Activated B cell treated with CpG ODN at 0.5 μM for 24 hours (primary cell): ENCODE data around the gene ZDHHC14. TPM values are rescaled to one million over a fixed set of nuclear protein-coding genes. Genes with fewer than 3 reads are reported as not detected.

ENCODE experiments used
- ATAC-seq: fragments of 200-7000 bp; cut with Tn5 transposase; one replicate; pipeline ENCODE4 v1.10.0; 2021; ENCODE audit warnings: low read depth, mild to moderate bottlenecking, moderate library complexity
- CTCF ChIA-PET: fragments of 350-600 bp; sonication (Branson Sonifier 250); formaldehyde crosslinking; loops from one replicate; lab custom pipeline; 2021; ENCODE audit warnings: antibody characterized with exemption; lab: Charles Lee
- POLR2A ChIA-PET: fragments of 350-600 bp; sonication (Branson Sonifier 250); formaldehyde crosslinking; loops from one replicate; lab custom pipeline; 2021; ENCODE audit warnings: antibody characterized with exemption; lab: Charles Lee
- DNase-seq: peaks from one replicate; pipeline ENCODE4 v3.0.0; 2022
- H3K27ac Mint-ChIP-seq: one replicate; pipeline ENCODE4 v1.8.0; 2020; ENCODE audit warnings: mixed read lengths
- H3K27me3 Mint-ChIP-seq: one replicate; pipeline ENCODE4 v1.8.0; 2021; ENCODE audit warnings: mixed read lengths
- H3K36me3 Mint-ChIP-seq: one replicate; pipeline ENCODE4 v1.8.0; 2021; ENCODE audit warnings: low read depth, mixed read lengths
- H3K4me1 Mint-ChIP-seq: one replicate; pipeline ENCODE4 v1.8.0; 2021; ENCODE audit warnings: mixed read lengths
- H3K4me3 Mint-ChIP-seq: one replicate; pipeline ENCODE4 v1.8.0; 2020; ENCODE audit warnings: mild to moderate bottlenecking, mixed read lengths
- H3K9me3 Mint-ChIP-seq: one replicate; pipeline ENCODE4 v1.8.0; 2020; ENCODE audit warnings: mixed read lengths
- intact Hi-C: fragments of 100-400 bp; cut with micrococcal nuclease; formaldehyde crosslinking; loops from one replicate; pipeline ENCODE4 v1.15.1; 2024
- total RNA-seq: library from RNA; stranded (reverse); gene quantifications from 2 replicates; pipeline ENCODE4 v1.2.3, GENCODE V29; 2022
- TF ChIP-seq, protein P1 (sequence below): fragments of 200-600 bp; IDR thresholded peaks from one replicate; pipeline ENCODE4 v1.8.0; 2022; ENCODE audit warnings: antibody characterized with exemption, mild to moderate bottlenecking

ZDHHC14 gene
- total RNA-seq, 1 donor from 2014 or later = 25.3 TPM

DNA sequence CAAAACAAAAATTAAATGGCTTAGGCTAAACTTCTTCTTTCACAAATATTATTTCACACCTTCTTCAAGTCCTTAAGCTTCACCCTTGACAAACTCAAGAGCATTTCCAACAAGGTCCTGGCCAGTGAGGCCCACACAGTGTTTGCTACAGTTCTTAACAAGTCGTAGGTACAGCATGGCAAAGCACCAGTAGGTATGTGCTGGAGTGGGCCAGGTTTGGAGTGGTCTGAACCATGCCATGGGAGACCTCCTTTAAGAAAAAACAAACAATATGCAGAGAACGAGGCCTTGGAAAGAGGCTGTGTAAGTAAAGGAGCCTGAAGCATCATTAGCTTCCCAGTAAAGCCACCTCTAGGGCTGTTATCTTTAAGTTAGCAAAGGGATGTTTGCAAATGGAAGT, 287.7 kb downstream of the ZDHHC14 start:
- H3K4me3 Mint-ChIP-seq = no peak overlapping the region
- TF ChIP-seq, protein P1, sequence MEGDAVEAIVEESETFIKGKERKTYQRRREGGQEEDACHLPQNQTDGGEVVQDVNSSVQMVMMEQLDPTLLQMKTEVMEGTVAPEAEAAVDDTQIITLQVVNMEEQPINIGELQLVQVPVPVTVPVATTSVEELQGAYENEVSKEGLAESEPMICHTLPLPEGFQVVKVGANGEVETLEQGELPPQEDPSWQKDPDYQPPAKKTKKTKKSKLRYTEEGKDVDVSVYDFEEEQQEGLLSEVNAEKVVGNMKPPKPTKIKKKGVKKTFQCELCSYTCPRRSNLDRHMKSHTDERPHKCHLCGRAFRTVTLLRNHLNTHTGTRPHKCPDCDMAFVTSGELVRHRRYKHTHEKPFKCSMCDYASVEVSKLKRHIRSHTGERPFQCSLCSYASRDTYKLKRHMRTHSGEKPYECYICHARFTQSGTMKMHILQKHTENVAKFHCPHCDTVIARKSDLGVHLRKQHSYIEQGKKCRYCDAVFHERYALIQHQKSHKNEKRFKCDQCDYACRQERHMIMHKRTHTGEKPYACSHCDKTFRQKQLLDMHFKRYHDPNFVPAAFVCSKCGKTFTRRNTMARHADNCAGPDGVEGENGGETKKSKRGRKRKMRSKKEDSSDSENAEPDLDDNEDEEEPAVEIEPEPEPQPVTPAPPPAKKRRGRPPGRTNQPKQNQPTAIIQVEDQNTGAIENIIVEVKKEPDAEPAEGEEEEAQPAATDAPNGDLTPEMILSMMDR = no peak
- DNase-seq = no peak
- H3K9me3 Mint-ChIP-seq = no peaks in the 10 kb centered on the region
- ChIA-PET CTCF (interaction anchor here (0.7 to 4.5 kb wide), 8 partner anchors 10 to 354 kb away, joined by 3 to 24 read pairs (median 4); no protein-coding TSS in a partner anchor), POLR2A (interaction anchor here (1.0 kb wide), 1 partner anchor 345 kb away, joined by 7 read pairs; the partner anchor contains the start of gene TMEM242)
- ATAC-seq = no peak
- no peak overlapping the region for H3K27ac Mint-ChIP-seq
- intact Hi-C loops = loop anchor here (5.0 kb wide), 3 partner anchors 204 to 446 kb away; no protein-coding TSS in a partner anchor
- H3K4me1 Mint-ChIP-seq = peaks cover 10% of the 10 kb centered on the region
- no peaks in the 10 kb centered on the region for H3K27me3 Mint-ChIP-seq
- peaks cover 20% of the 10 kb centered on the region for H3K36me3 Mint-ChIP-seq

DNA sequence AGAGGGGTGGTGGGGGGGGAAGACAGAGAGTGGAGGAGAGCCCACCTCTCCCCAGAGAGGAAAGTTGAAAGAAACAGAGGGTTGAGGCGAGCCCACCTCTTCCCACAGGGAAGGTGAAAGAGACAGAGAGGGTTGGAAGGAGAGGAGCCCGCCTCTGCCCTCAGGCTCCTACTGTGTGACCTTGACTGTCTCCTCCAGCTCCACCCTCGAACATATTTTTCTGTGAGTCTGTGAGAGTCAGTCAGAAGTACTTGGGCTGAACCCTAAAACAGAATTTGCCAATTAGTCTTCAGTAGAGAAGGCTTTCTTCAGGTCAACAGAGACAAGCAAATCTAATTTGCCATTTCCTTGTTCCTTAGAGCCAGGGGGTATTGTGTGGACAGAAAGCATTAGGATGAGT, 288.3 kb downstream of the ZDHHC14 start:
- Mint-ChIP-seq H3K36me3 (peaks cover 19% of the 10 kb centered on the region), H3K27me3 (no peaks in the 10 kb centered on the region), H3K27ac (no peak overlapping the region), H3K9me3 (no peaks in the 10 kb centered on the region), H3K4me3 (no peak overlapping the region), H3K4me1 (peaks cover 10% of the 10 kb centered on the region)
- ChIA-PET CTCF (interaction anchor here (1.3 to 4.5 kb wide), 7 partner anchors 10 to 355 kb away, joined by 3 to 24 read pairs (median 7); no protein-coding TSS in a partner anchor), POLR2A (interaction anchor here (0.6 kb wide), 1 partner anchor 17 kb away, joined by 3 read pairs; no protein-coding TSS in a partner anchor)
- DNase-seq = no peak
- no peak for ATAC-seq
- intact Hi-C loops = loop anchor here (5.0 kb wide), 3 partner anchors 203 to 447 kb away; no protein-coding TSS in a partner anchor
- TF ChIP-seq, protein P1 = no peak

DNA sequence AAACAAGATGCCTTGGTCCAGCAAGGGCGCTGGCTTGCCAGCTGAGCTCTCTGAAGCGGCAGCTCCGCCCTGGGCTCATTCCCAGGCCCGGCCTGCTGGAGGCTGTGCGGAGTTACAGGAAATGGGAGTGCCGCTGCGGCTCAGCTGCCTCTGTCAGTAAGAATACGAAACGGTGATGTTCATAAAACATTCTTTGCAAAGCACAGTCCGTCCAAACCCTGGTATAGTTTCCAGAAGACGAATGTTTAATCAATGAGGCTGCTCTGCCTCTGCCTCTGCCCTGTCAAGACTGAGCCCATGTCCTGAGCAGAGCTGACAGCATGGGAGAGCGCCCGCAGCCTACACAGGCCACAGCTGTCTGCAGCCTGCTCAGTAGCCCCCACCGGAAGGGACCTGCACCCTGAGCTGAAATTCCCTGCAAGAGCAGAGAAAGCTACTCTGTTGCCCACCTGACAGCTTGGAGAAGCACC, 288.8 kb downstream of the ZDHHC14 start:
- no peaks in the 10 kb centered on the region for H3K9me3 Mint-ChIP-seq
- TF ChIP-seq, protein P1 = no peak
- peaks cover 10% of the 10 kb centered on the region for H3K4me1 Mint-ChIP-seq
- POLR2A ChIA-PET = interaction anchor here (0.6 kb wide), 1 partner anchor 16 kb away, joined by 3 read pairs; no protein-coding TSS in a partner anchor
- intact Hi-C loops = loop anchor here (5.0 kb wide), 3 partner anchors 203 to 447 kb away; no protein-coding TSS in a partner anchor
- ATAC-seq (no peak), DNase-seq (no peak)
- H3K4me3 Mint-ChIP-seq = no peak overlapping the region
- peaks cover 15% of the 10 kb centered on the region for H3K36me3 Mint-ChIP-seq
- H3K27ac Mint-ChIP-seq = no peak overlapping the region
- CTCF ChIA-PET = interaction anchor here (1.3 to 4.5 kb wide), 5 partner anchors 9 to 355 kb away, joined by 4 to 24 read pairs (median 7); no protein-coding TSS in a partner anchor
- H3K27me3 Mint-ChIP-seq = no peaks in the 10 kb centered on the region

DNA sequence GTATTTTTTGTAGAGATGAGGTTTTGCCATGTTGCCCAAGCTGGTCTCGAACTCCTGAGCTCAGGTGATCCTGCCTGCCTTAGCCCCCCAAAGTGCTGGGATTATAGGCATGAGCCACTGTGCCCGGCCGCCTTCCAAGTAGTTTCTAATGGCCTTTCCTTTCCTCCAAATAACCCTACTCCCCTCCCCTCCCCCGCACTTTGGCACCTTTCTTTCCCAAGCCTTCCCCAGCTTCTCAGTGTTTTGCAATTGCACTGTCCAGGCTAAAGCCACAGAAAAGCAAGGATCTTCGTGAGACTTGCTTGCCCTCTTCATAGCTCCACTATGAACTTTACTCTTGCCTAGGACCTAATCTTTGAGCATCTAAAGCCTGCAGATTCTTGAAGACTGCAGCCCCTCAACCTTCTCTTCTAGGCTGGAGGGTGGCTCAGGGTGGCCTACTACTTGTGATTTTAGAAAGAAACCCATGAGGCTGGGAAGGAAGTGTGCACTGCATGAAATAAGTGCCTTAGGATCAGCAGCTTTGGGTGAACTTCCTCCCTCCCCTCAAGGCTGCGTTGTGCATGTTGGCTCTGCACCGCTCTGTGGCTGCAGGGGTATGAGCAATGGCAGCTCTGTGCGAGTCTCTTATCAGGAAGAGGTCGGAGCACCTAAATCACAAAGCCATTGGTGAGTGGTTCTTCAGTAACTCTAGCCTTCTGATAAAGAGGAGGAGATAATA, 289.6 kb downstream of the ZDHHC14 start:
- Mint-ChIP-seq H3K27ac (no peak overlapping the region), H3K9me3 (no peaks in the 10 kb centered on the region), H3K4me1 (peaks cover 10% of the 10 kb centered on the region), H3K36me3 (peaks cover 18% of the 10 kb centered on the region), H3K27me3 (no peaks in the 10 kb centered on the region), H3K4me3 (no peak overlapping the region)
- TF ChIP-seq, protein P1 = no peak
- intact Hi-C loops = no loop called here
- no peak for DNase-seq
- POLR2A ChIA-PET = no interaction called here
- ATAC-seq = no peak
- CTCF ChIA-PET = interaction anchor here (1.6 to 2.2 kb wide), 2 partner anchors 203 to 356 kb away, joined by 3 to 7 read pairs; no protein-coding TSS in a partner anchor
